Mucosa of descending colon (tissue), 3 donors: ENCODE measurements around the gene URB1. TPM values are rescaled to one million over a fixed set of nuclear protein-coding genes. Genes with fewer than 3 reads are reported as not detected.
"Not testable (repeated sequence)": the region's sequence is repeated elsewhere in the genome, so short reads cannot be mapped to it uniquely, and the experiment has no call there.

Experiments
- ATAC-seq: fragments of 200-7000 bp; cut with Tn5 transposase; one replicate; pipeline ENCODE4 v1.9.1; 2020; ENCODE audit warnings: mild to moderate bottlenecking, moderate library complexity
- DNase-seq, 3 donors: peaks; one replicate each; pipeline ENCODE4 v3.0.0-alpha.2; 2020
- H3K36me3 ChIP-seq: fragments of 200-600 bp; one replicate; pipeline ENCODE4 v1.8.0; 2021; ENCODE audit warnings: low read depth, mild to moderate bottlenecking
- H3K4me1 ChIP-seq: fragments of 200-600 bp; one replicate; pipeline ENCODE4 v1.8.0; 2021; ENCODE audit warnings: low read depth, mild to moderate bottlenecking
- H3K4me3 ChIP-seq: fragments of 200-600 bp; one replicate; pipeline ENCODE4 v1.8.0; 2021; ENCODE audit warnings: mild to moderate bottlenecking
- H3K9me3 ChIP-seq: fragments of 200-600 bp; one replicate; pipeline ENCODE4 v1.8.0; 2021; ENCODE audit warnings: mild to moderate bottlenecking
- CTCF ChIP-seq: fragments of 200-600 bp; IDR thresholded peaks from one replicate; pipeline ENCODE4 v1.8.0; 2022; ENCODE audit warnings: antibody characterized with exemption, mild to moderate bottlenecking
- intact Hi-C, 2 donors: fragments of 100-400 bp; cut with DNase I in 1 of 2; cut with micrococcal nuclease in 1 of 2; formaldehyde crosslinking; loops; one replicate each; pipeline versions ENCODE4 v1.11.0 to v1.11.1; 2022; cut with DNase I, micrococcal nuclease
- long read RNA-seq, 2 donors: library from polyadenylated mRNA; unstranded; transcript quantifications; one replicate each; pipeline ENCODE4 v2.0.0, GENCODE V29; 2019 to 2021
- total RNA-seq, 3 donors: library from RNA; stranded (reverse); fragmentation: NEBNext Ultra II Directional in 2 of 3; extraction: Animal tissue kit (Norgen Biotek cat#: 25700) in 2 of 3; gene quantifications; one replicate each; pipeline versions ENCODE4 v1.2.1 to v1.2.4, GENCODE V29; 2021 to 2023
- donor health status: DM: no; HTN: no; CAD: no; lungs with moderate emphysema.
- donor health status: DM: no; HTN: no; CAD: no.
- donor health status: DM: no; HTN: yes; CAD: no.

URB1 gene
- 10 to 100 TPM in 1 of 3 donors, 1 to 10 TPM in 2; 8.4 to 13.5 (median 8.7) TPM for total RNA-seq
- long read RNA-seq, donor 1, partial matches to known transcripts, result 8 of 15 reads
- long read RNA-seq, donor 1, other reads (novel, unspliced or antisense), result 7 of 15 reads
- long read RNA-seq, donor 2, partial matches to known transcripts, result 0 of 1 reads
- long read RNA-seq, donor 2, other reads (novel, unspliced or antisense), result 1 of 1 reads

- TF ChIP-seq CTCF, result no peak
- Histone ChIP-seq H3K36me3 (no peaks in the 10 kb centered on the region), H3K4me3 (peak within 1 kb of the TSS; percentile 67), H3K9me3 (no peaks in the 10 kb centered on the region), H3K4me1 (no peaks in the 10 kb centered on the region)
- DNase-seq, result peak; percentile 95 to 99 (median 97)
- intact Hi-C loops, result no loop called here
- ATAC-seq, result peak; percentile 99
These were observed at the start of gene URB1 for GRCh38 chr21:32392880-32393676. TSS of gene URB1 (minus strand) at chr21:32393012. CDS start at chr21:32392910, 102 bp downstream.

GRCh38 chr21:32437729-32438128, 44.9 kb upstream of the URB1 start:
- Histone ChIP-seq H3K4me3 (no peak overlapping the region), H3K9me3 (no peaks in the 10 kb centered on the region), H3K36me3 (no peaks in the 10 kb centered on the region), H3K4me1 (no peaks in the 10 kb centered on the region)
- ATAC-seq (no peak), DNase-seq (no peak)
- no peak for TF ChIP-seq CTCF
- intact Hi-C loops, result no loop called here

- H3K4me1 ChIP-seq, H3K9me3 ChIP-seq, DNase-seq, H3K4me3 ChIP-seq, intact Hi-C loops, H3K36me3 ChIP-seq: not testable (repeated sequence)
- peak; percentile 94 for ATAC-seq
These were observed 40.3 kb upstream of the URB1 start for GRCh38 chr21:32432982-32433660.

- no peaks in the 10 kb centered on the region for H3K9me3 ChIP-seq
- intact Hi-C loops, result no loop called here
- no peak overlapping the region for H3K4me3 ChIP-seq
- no peak for ATAC-seq
- no peak for DNase-seq
- no peaks in the 10 kb centered on the region for H3K4me1 ChIP-seq
- no peaks in the 10 kb centered on the region for H3K36me3 ChIP-seq
- no peak for TF ChIP-seq CTCF
These were observed 35.3 kb upstream of the URB1 start for GRCh38 chr21:32427958-32428623.

- no peak for DNase-seq
- no peak for TF ChIP-seq CTCF
- H3K4me3 ChIP-seq, result no peak overlapping the region
- H3K4me1 ChIP-seq, result no peaks in the 10 kb centered on the region
- intact Hi-C loops, result no loop called here
- H3K9me3 ChIP-seq, result no peaks in the 10 kb centered on the region
- H3K36me3 ChIP-seq, result no peaks in the 10 kb centered on the region
- no peak for ATAC-seq
These were observed 33.8 kb upstream of the URB1 start for GRCh38 chr21:32426592-32427051.
